K562 (cell line): Measurements from ENCODE around the gene ZNF775. TPM values are rescaled to one million over a fixed set of nuclear protein-coding genes. Genes with fewer than 3 reads are reported as not detected.

Experiments used
- ATAC-seq: fragments of 200-7000 bp; cut with Tn5 transposase; 3 replicates; pipeline ENCODE4 v1.9.1; 2020; ENCODE audit warnings: moderate library complexity
- BruUV-seq: library from RNA; stranded (reverse); fragments of 400-500 nt; replicated peaks from 2 replicates; lab custom pipeline; 2021; lab: Mats Ljungman, UMichigan
- CTCF ChIA-PET: fragments of 300-600 bp; formaldehyde crosslinking; extraction: SDS; loops from one replicate; lab custom pipeline; 2021; ENCODE audit warnings: low intra/inter-chr PET ratio; lab: Yijun Ruan, JAX
- POLR2A ChIA-PET: fragments of 300-600, 350-650 bp; sonication (Branson Sonifier 250); formaldehyde crosslinking; extraction: SDS; loops from one replicate; lab custom pipeline; 2021; ENCODE audit warnings: antibody characterized with exemption, inconsistent platforms; lab: Yijun Ruan, JAX
- DNase-seq, 4 experiments: peaks; one replicate each; pipeline versions ENCODE4 v3.0.0 to v3.0.0-alpha.2; 2011 to 2018; ENCODE audit warnings: low spot score in 3 of 4, mixed read lengths in 3 of 4; ENCODE audit errors: extremely low read depth in 1 of 4
- FAIRE-seq: peaks from 2 replicates; lab custom pipeline; 2011; peaks lifted over from hg19 to GRCh38; lab: Jason Lieb, UNC
- H2AFZ ChIP-seq: 2 replicates; pipeline ENCODE4 v1.6.0; 2011; ENCODE audit warnings: low read depth, low read length, control low read depth, inconsistent platforms
- H3K27ac ChIP-seq: fragments of 200-600 bp; 3 replicates; pipeline ENCODE4 v1.8.0; 2011; ENCODE audit warnings: low read depth, mild to moderate bottlenecking, control low read depth, inconsistent platforms, low read length, moderate library complexity, mixed read lengths; ENCODE audit errors: extremely low read depth
- H3K27me3 ChIP-seq, 2 experiments: fragments of 300-600 bp in 1 of 2; 2 replicates in 1 of 2; 3 replicates in 1 of 2; pipeline versions ENCODE4 v1.6.0 to v1.8.0; 2011; ENCODE audit warnings: inconsistent platforms in 2 of 2, low read length in 2 of 2, mild to moderate bottlenecking in 1 of 2, mixed read lengths in 1 of 2, moderate library complexity in 1 of 2; ENCODE audit not compliant: control insufficient read depth in 2 of 2, insufficient read depth in 2 of 2
- H3K36me3 ChIP-seq: fragments of 300-600 bp; 3 replicates; pipeline ENCODE4 v1.8.0; 2011; ENCODE audit warnings: mild to moderate bottlenecking, low read length, inconsistent platforms; ENCODE audit not compliant: control insufficient read depth, insufficient read depth
- H3K4me1 ChIP-seq, 2 experiments: fragments of 200-600 bp in 1 of 2; replicated peaks in 1 of 2; 2 replicates in 1 of 2; 3 replicates in 1 of 2; pipeline versions ENCODE4 v1.5.1 to v1.8.0; 2011; ENCODE audit warnings: inconsistent platforms in 2 of 2, low read length in 2 of 2, mild to moderate bottlenecking in 1 of 2, mixed read lengths in 1 of 2, moderate library complexity in 1 of 2; ENCODE audit not compliant: control insufficient read depth in 2 of 2, insufficient read depth in 2 of 2
- H3K4me2 ChIP-seq: 2 replicates; pipeline ENCODE4 v1.6.1; 2011; ENCODE audit warnings: low read length, control low read depth, inconsistent platforms, mixed read lengths; ENCODE audit not compliant: insufficient read depth
- H3K4me3 ChIP-seq: fragments of 200-600 bp; sonication (generic), shearing (Covaris generic); 2 replicates; pipeline ENCODE4 v1.5.1; 2016; ENCODE audit warnings: control low read depth, inconsistent platforms
- H3K79me2 ChIP-seq: fragments of 200-600 bp; 3 replicates; pipeline ENCODE4 v1.8.0; 2011; ENCODE audit warnings: low read length, inconsistent platforms; ENCODE audit not compliant: control insufficient read depth, insufficient read depth
- H3K9ac ChIP-seq, 2 experiments: 2 replicates each; pipeline versions ENCODE4 v1.6.0 to v1.6.1; 2011; ENCODE audit warnings: low read depth in 2 of 2, low read length in 2 of 2, control low read depth in 1 of 2, inconsistent platforms in 1 of 2, mild to moderate bottlenecking in 1 of 2, mixed read lengths in 1 of 2; ENCODE audit not compliant: insufficient read depth in 1 of 2
- H3K9me1 ChIP-seq: one replicate; pipeline ENCODE4 v1.6.0; 2011; ENCODE audit warnings: inconsistent platforms, mild to moderate bottlenecking, low read length, moderate library complexity; ENCODE audit not compliant: control insufficient read depth, insufficient read depth
- H3K9me3 ChIP-seq: replicated peaks from 2 replicates; pipeline ENCODE4 v1.5.1; 2011; ENCODE audit warnings: low read depth, low read length, inconsistent platforms; ENCODE audit not compliant: control insufficient read depth, insufficient read depth
- H4K20me1 ChIP-seq: replicated peaks from 2 replicates; pipeline ENCODE4 v1.6.1; 2011; ENCODE audit warnings: low read length, inconsistent platforms, mixed read lengths; ENCODE audit not compliant: control insufficient read depth, insufficient read depth
- CEBPB ChIP-seq: fragments of 450-650 bp; IDR thresholded peaks from 2 replicates; pipeline ENCODE4 v1.6.1; 2016; ENCODE audit warnings: missing genetic modification characterization, missing compliant biosample characterization
- CTCF ChIP-seq, 3 experiments: IDR thresholded peaks in 2 of 3; conservative IDR thresholded peaks in 1 of 3; 2 replicates each; pipeline ENCODE4 v1.5.1; 2011 to 2012; ENCODE audit warnings: low read length in 3 of 3, mild to moderate bottlenecking in 3 of 3, control low read depth in 2 of 3, improper control_type of control experiment in 1 of 3, inconsistent platforms in 1 of 3, low read depth in 1 of 3, mixed read lengths in 1 of 3, moderate library complexity in 1 of 3; ENCODE audit not compliant: insufficient read depth in 2 of 3
- HDGF ChIP-seq: fragments of 450-650 bp; IDR thresholded peaks from 2 replicates; pipeline ENCODE4 v1.6.1; 2016
- MCM3 ChIP-seq: fragments of 450-650 bp; IDR thresholded peaks from 2 replicates; pipeline ENCODE4 v1.6.1; 2016
- MYNN ChIP-seq, 2 experiments: sonication (generic); formaldehyde crosslinking in 1 of 2; IDR thresholded peaks; 2 replicates each; pipeline versions ENCODE4 v1.5.0 to v1.6.1; 2016 to 2020; ENCODE audit warnings: antibody characterized with exemption in 1 of 2, missing genetic modification reagents in 1 of 2
- POLR2G ChIP-seq: fragments of 200-400 bp; formaldehyde crosslinking; IDR thresholded peaks from 2 replicates; pipeline ENCODE4 v1.6.1; 2017; ENCODE audit warnings: low read depth, mild to moderate bottlenecking, antibody characterized with exemption, low read length, moderate library complexity
- SIX5 ChIP-seq, 2 experiments: IDR thresholded peaks; 2 replicates each; pipeline ENCODE4 v1.6.1; 2011; ENCODE audit warnings: low read length in 2 of 2, borderline replicate concordance in 1 of 2, low read depth in 1 of 2, mild to moderate bottlenecking in 1 of 2, moderate library complexity in 1 of 2; ENCODE audit not compliant: insufficient read depth in 1 of 2
- STAG1 ChIP-seq: sonication (generic); formaldehyde crosslinking; IDR thresholded peaks from 2 replicates; pipeline ENCODE4 v1.5.0; 2020; ENCODE audit warnings: missing genetic modification reagents, borderline replicate concordance
- TRIM24 ChIP-seq, 2 experiments: fragments of 450-650 bp; IDR thresholded peaks; 2 replicates each; pipeline ENCODE4 v1.6.1; 2016
- ZBTB33 ChIP-seq: sonication (generic); formaldehyde crosslinking; IDR thresholded peaks from 2 replicates; pipeline ENCODE4 v1.8.1; 2023; ENCODE audit warnings: mild to moderate bottlenecking, missing genetic modification reagents
- ZC3H4 ChIP-seq: sonication (generic); formaldehyde crosslinking; IDR thresholded peaks from 2 replicates; pipeline ENCODE4 v1.9.0; 2021; ENCODE audit warnings: missing genetic modification reagents, borderline replicate concordance
- ZFPM2 ChIP-seq: fragments of 250-450 bp; sonication (Bioruptor Pico); IDR thresholded peaks from 2 replicates; pipeline ENCODE4 v1.5.1; 2022; ENCODE audit warnings: mild to moderate bottlenecking
- WGBS: fragments of 100-300 bp; shearing (Covaris generic); methylation state at CpG from one replicate; pipeline ENCODE4 v1.1.6; 2016; ENCODE audit warnings: low coverage, mixed read lengths; ENCODE audit not compliant: insufficient coverage; ENCODE audit errors: missing lambda C conversion rate; 5-methylcytosine and 5-hydroxymethylcytosine counted together
- in situ Hi-C: fragments of 300-500 bp; cut with MboI; formaldehyde crosslinking; loops from 4 replicates; pipeline ENCODE4 v1.15.0; 2018; ENCODE audit warnings: inconsistent platforms, mixed read lengths
- intact Hi-C: fragments of 100-400 bp; cut with micrococcal nuclease; formaldehyde crosslinking; loops from 2 replicates; pipeline ENCODE4 v1.14.2; 2022
- polyA plus RNA-seq, 8 experiments: library from polyadenylated mRNA; depleted of rRNA in 4 of 8; stranded (reverse) in 5 of 8; unstranded in 3 of 8; fragments of >200 nt; fragmentation: Nextera tagmentation in 2 of 8; fragmentation: Illumina TruSeq in 1 of 8; extraction: Ambion mirVana in 2 of 8; extraction: Trizol in 1 of 8; gene quantifications; 2 replicates each; pipeline versions ENCODE4 v1.2.1 to v1.2.3, GENCODE V29; 2011 to 2014; ENCODE audit warnings: inconsistent platforms in 1 of 8, missing spikeins in 1 of 8
- total RNA-seq, 7 experiments: library from RNA; depleted of rRNA in 6 of 7; stranded (reverse); fragments of >200 nt in 6 of 7; fragmentation: Illumina TruSeq in 2 of 7; extraction: Trizol in 2 of 7; gene quantifications; 2 replicates each; pipeline versions ENCODE4 v1.2.1 to v1.2.3, GENCODE V29; 2011 to 2021; ENCODE audit warnings: low replicate concordance in 1 of 7
- TF ChIP-seq, protein P1 (sequence below): fragments of 450-650 bp; formaldehyde crosslinking; IDR thresholded peaks from 2 replicates; pipeline ENCODE4 v1.4.0; 2022; ENCODE audit warnings: missing genetic modification characterization

Gene ZNF775
- total and polyA plus RNA-seq, 9 of the 15 experiments (the other 6 are each of a cell fraction or from before 2014, with no cell fraction given), result 0.04 to 18.7 (median 4.9) TPM

DNA sequence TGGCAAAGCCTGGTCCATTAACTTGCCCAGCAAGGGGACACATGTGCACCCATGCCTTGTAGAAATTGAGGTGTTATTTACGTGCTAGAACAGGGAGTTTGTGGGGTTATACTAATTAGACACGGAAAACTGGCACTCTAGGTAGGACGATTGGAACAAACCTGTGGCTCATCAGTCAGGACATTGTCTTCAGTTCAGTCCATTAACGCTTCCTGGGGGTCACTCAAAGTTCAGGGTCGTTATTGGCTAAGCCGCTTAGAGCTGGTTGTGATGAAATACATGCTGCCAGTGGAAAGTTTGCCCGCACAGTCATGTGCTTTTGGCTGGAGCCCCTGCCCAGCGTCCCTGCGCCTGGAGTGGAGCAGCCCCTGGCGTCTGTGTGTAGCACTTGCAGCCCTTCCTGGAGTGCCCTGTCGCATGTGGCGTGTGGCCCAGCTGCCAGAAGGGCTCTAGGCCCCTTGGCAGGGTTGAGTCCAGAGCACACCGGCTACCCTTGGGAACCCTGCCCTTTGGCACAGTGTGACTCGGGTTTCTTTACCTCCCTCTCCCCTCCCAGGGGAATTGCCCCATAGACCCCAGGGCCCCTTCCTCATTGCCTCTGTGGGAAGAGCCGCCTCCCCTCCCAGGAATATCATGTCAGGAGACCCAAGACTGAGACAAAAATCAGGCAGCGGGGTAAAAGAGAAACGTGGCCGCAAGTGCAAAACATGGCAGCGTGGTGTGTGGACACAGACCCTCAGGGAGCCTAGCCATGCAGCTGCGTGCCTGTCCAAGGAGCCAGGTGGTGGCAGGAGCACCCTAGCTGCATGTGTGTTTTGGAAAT lies 9.8 kb downstream of the ZNF775 start:
- in situ Hi-C loops, result no loop called here
- intact Hi-C loops, result no loop called here
- FAIRE-seq (no peak), DNase-seq (no peak), ATAC-seq (peak; percentile 61)
- BruUV-seq, result no TSS peak
- Histone ChIP-seq H3K27ac (no peak overlapping the region), H3K4me3 (no peak overlapping the region), H3K4me2 (no peak overlapping the region), H3K27me3 (no peaks in the 10 kb centered on the region), H3K9me3 (no peaks in the 10 kb centered on the region), H3K9me1 (no peaks in the 10 kb centered on the region), H4K20me1 (peaks cover 8% of the 10 kb centered on the region; the same call in 1 of the 2 replicates), H2AFZ (no peak overlapping the region), H3K79me2 (peaks cover 6% of the 10 kb centered on the region; the same call in 2 of the 3 replicates), H3K36me3 (peaks cover 45% of the 10 kb centered on the region; the same call in 2 of the 3 replicates), H3K4me1 (peaks cover 0 to 11% of the 10 kb centered on the region in 2 experiments; a peak in 2 of 5 replicates), H3K9ac (peak overlapping the region in 1 of 2 experiments; percentile 66; a peak in 1 of 4 replicates)
- ChIA-PET POLR2A (interaction anchor here (1.0 to 1.5 kb wide), 6 partner anchors 8 to 17 kb away, joined by 3 to 5 read pairs (median 4); a partner anchor contains a TSS), CTCF (no interaction called here)
- 79% methylated on average over 20 of the region's 20 CpGs for WGBS
- TF ChIP-seq POLR2G, result peak; percentile 27; the same call in 1 of the 2 replicates
- TF ChIP-seq MYNN (IDR thresholded peaks at IDR 0.05), result no peak
- TF ChIP-seq MYNN (CRISPR knock-in tag; IDR thresholded peaks at IDR 0.05), result no peak
- TF ChIP-seq, protein P1, sequence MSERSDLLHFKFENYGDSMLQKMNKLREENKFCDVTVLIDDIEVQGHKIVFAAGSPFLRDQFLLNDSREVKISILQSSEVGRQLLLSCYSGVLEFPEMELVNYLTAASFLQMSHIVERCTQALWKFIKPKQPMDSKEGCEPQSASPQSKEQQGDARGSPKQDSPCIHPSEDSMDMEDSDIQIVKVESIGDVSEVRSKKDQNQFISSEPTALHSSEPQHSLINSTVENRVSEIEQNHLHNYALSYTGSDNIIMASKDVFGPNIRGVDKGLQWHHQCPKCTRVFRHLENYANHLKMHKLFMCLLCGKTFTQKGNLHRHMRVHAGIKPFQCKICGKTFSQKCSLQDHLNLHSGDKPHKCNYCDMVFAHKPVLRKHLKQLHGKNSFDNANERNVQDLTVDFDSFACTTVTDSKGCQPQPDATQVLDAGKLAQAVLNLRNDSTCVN (CRISPR knock-in tag), result no peak
- TF ChIP-seq SIX5 (IDR thresholded peaks at IDR 0.05; ENCODE audit: borderline replicate concordance in 1 of 2, insufficient read depth in 1 of 2, low read depth in 1 of 2, low read length in 2 of 2), result no peak
- peak; percentile 69 for TF ChIP-seq ZBTB33 (CRISPR knock-in tag)
- TF ChIP-seq TRIM24 (IDR thresholded peaks at IDR 0.05), result no peak
- peak; percentile 32; the same call in 1 of the 2 replicates for TF ChIP-seq ZC3H4 (CRISPR knock-in tag)
- TF ChIP-seq MCM3, result no peak
- TF ChIP-seq ZFPM2 (CRISPR knock-in tag), result no peak
- TF ChIP-seq CEBPB (tag), result no peak
- peak; percentile 30; the same call in 1 of the 2 replicates for TF ChIP-seq STAG1
- TF ChIP-seq HDGF, result no peak
- TF ChIP-seq CTCF (IDR thresholded peaks at IDR 0.05 in 2 of 3, conservative IDR thresholded peaks at IDR 0.05 in 1 of 3; ENCODE audit: insufficient read depth in 2 of 3, low read depth in 1 of 3, low read length in 3 of 3), result peak; percentile 23 to 38 (median 24); a peak in 4 of 6 replicates
